Dendritic cell treated with granulocyte-macrophage colony-stimulating factor and Interleukin-4, amounts not matched to agents 40 ng/mL and 50 ng/mL, for 4 days (primary cell): ENCODE data around the gene PAPSS1.
A peak's percentile ranks its signal among the peaks of the same experiment; 100 is the strongest.
"Not testable (repeated sequence)": the region's sequence is repeated elsewhere in the genome, so short reads cannot be mapped to it uniquely, and the experiment has no call there.

ENCODE experiments used
- H3K27ac Mint-ChIP-seq: one replicate; pipeline ENCODE4 v1.8.0; 2022; ENCODE audit warnings: mild to moderate bottlenecking, mixed read lengths
- H3K27me3 Mint-ChIP-seq: one replicate; pipeline ENCODE4 v1.8.0; 2022; ENCODE audit warnings: mild to moderate bottlenecking, mixed read lengths
- H3K36me3 Mint-ChIP-seq: one replicate; pipeline ENCODE4 v1.8.0; 2022; ENCODE audit warnings: low read depth, mixed read lengths
- H3K4me1 Mint-ChIP-seq: one replicate; pipeline ENCODE4 v1.8.0; 2022; ENCODE audit warnings: low read depth, mixed read lengths
- H3K4me3 Mint-ChIP-seq: one replicate; pipeline ENCODE4 v1.8.0; 2022; ENCODE audit warnings: mild to moderate bottlenecking, moderate library complexity, mixed read lengths
- H3K9me3 Mint-ChIP-seq: one replicate; pipeline ENCODE4 v1.8.0; 2022; ENCODE audit warnings: mixed read lengths
- intact Hi-C: fragments of 100-400 bp; cut with micrococcal nuclease; formaldehyde crosslinking; loops from one replicate; pipeline ENCODE4 v1.15.0; 2022

Gene PAPSS1

GRCh38 chr4:107714256-107714655 lies 5.8 kb downstream of the PAPSS1 start:
- peaks cover 47% of the 10 kb centered on the region for H3K4me1 Mint-ChIP-seq
- no peaks in the 10 kb centered on the region for H3K27me3 Mint-ChIP-seq
- H3K36me3 Mint-ChIP-seq, result peaks cover 20% of the 10 kb centered on the region
- intact Hi-C loops, result no loop called here
- H3K9me3 Mint-ChIP-seq, result no peaks in the 10 kb centered on the region
- no peak overlapping the region for H3K4me3 Mint-ChIP-seq
- no peak overlapping the region for H3K27ac Mint-ChIP-seq

GRCh38 chr4:107712236-107712635 lies 7.8 kb downstream of the PAPSS1 start:
- H3K9me3 Mint-ChIP-seq, result peaks cover 4% of the 10 kb centered on the region
- H3K27me3 Mint-ChIP-seq, result no peaks in the 10 kb centered on the region
- H3K27ac Mint-ChIP-seq, result no peak overlapping the region
- H3K36me3 Mint-ChIP-seq, result peaks cover 15% of the 10 kb centered on the region
- no peak overlapping the region for H3K4me3 Mint-ChIP-seq
- H3K4me1 Mint-ChIP-seq, result peaks cover 39% of the 10 kb centered on the region
- intact Hi-C loops, result no loop called here

GRCh38 chr4:107711831-107712230 lies 8.2 kb downstream of the PAPSS1 start:
- Mint-ChIP-seq H3K27ac (no peak overlapping the region), H3K27me3 (no peaks in the 10 kb centered on the region), H3K4me3 (no peak overlapping the region), H3K9me3 (peaks cover 8% of the 10 kb centered on the region), H3K4me1 (peaks cover 39% of the 10 kb centered on the region), H3K36me3 (peaks cover 19% of the 10 kb centered on the region)
- intact Hi-C loops, result no loop called here

GRCh38 chr4:107710493-107711459 lies 9.3 kb downstream of the PAPSS1 start:
- H3K4me3 Mint-ChIP-seq, result no peak overlapping the region
- peaks cover 30% of the 10 kb centered on the region for H3K36me3 Mint-ChIP-seq
- peak overlapping the region; percentile 82 for H3K27ac Mint-ChIP-seq
- intact Hi-C loops, result no loop called here
- H3K9me3 Mint-ChIP-seq, result peaks cover 19% of the 10 kb centered on the region
- H3K4me1 Mint-ChIP-seq, result peaks cover 33% of the 10 kb centered on the region
- no peaks in the 10 kb centered on the region for H3K27me3 Mint-ChIP-seq

GRCh38 chr4:107709916-107710315 lies 10.1 kb downstream of the PAPSS1 start:
- Mint-ChIP-seq H3K27me3 (no peaks in the 10 kb centered on the region), H3K27ac (peak overlapping the region; percentile 82), H3K9me3 (peaks cover 27% of the 10 kb centered on the region), H3K36me3 (peaks cover 38% of the 10 kb centered on the region), H3K4me3 (no peak overlapping the region), H3K4me1 (peaks cover 33% of the 10 kb centered on the region)
- intact Hi-C loops, result no loop called here

- peaks cover 36% of the 10 kb centered on the region for H3K36me3 Mint-ChIP-seq
- intact Hi-C loops, result no loop called here
- H3K4me3 Mint-ChIP-seq, result no peak overlapping the region
- peaks cover 38% of the 10 kb centered on the region for H3K9me3 Mint-ChIP-seq
- no peaks in the 10 kb centered on the region for H3K27me3 Mint-ChIP-seq
- peaks cover 27% of the 10 kb centered on the region for H3K4me1 Mint-ChIP-seq
- H3K27ac Mint-ChIP-seq, result no peak overlapping the region
Observed at GRCh38 chr4:107708225-107708624, 11.8 kb downstream of the PAPSS1 start.

GRCh38 chr4:107705742-107706556 lies 14.1 kb downstream of the PAPSS1 start:
- Mint-ChIP-seq H3K4me3 (no peak overlapping the region), H3K27ac (no peak overlapping the region), H3K36me3 (peaks cover 38% of the 10 kb centered on the region), H3K27me3 (no peaks in the 10 kb centered on the region), H3K4me1 (peaks cover 27% of the 10 kb centered on the region), H3K9me3 (peaks cover 39% of the 10 kb centered on the region)
- intact Hi-C loops, result no loop called here

- peaks cover 28% of the 10 kb centered on the region for H3K9me3 Mint-ChIP-seq
- H3K27ac Mint-ChIP-seq, result no peak overlapping the region
- peaks cover 20% of the 10 kb centered on the region for H3K4me1 Mint-ChIP-seq
- no peaks in the 10 kb centered on the region for H3K27me3 Mint-ChIP-seq
- H3K4me3 Mint-ChIP-seq, result no peak overlapping the region
- H3K36me3 Mint-ChIP-seq, result peaks cover 41% of the 10 kb centered on the region
- intact Hi-C loops, result no loop called here
Observed at GRCh38 chr4:107701565-107701964, 18.5 kb downstream of the PAPSS1 start.

GRCh38 chr4:107699466-107700206 lies 20.4 kb downstream of the PAPSS1 start:
- peaks cover 9% of the 10 kb centered on the region for H3K9me3 Mint-ChIP-seq
- no peak overlapping the region for H3K4me3 Mint-ChIP-seq
- H3K36me3 Mint-ChIP-seq, result peaks cover 41% of the 10 kb centered on the region
- peaks cover 31% of the 10 kb centered on the region for H3K4me1 Mint-ChIP-seq
- no peaks in the 10 kb centered on the region for H3K27me3 Mint-ChIP-seq
- intact Hi-C loops, result no loop called here
- peak overlapping the region; percentile 23 for H3K27ac Mint-ChIP-seq

GRCh38 chr4:107696187-107696586 lies 23.8 kb downstream of the PAPSS1 start:
- Mint-ChIP-seq H3K4me1 (peaks cover 46% of the 10 kb centered on the region), H3K36me3 (peaks cover 38% of the 10 kb centered on the region)
- H3K9me3 Mint-ChIP-seq, H3K4me3 Mint-ChIP-seq, intact Hi-C loops, H3K27me3 Mint-ChIP-seq, H3K27ac Mint-ChIP-seq: not testable (repeated sequence)

GRCh38 chr4:107693132-107693531 lies 26.9 kb downstream of the PAPSS1 start:
- H3K4me1 Mint-ChIP-seq, result peaks cover 31% of the 10 kb centered on the region
- no peaks in the 10 kb centered on the region for H3K27me3 Mint-ChIP-seq
- no peak overlapping the region for H3K4me3 Mint-ChIP-seq
- peaks cover 25% of the 10 kb centered on the region for H3K36me3 Mint-ChIP-seq
- intact Hi-C loops, result no loop called here
- no peaks in the 10 kb centered on the region for H3K9me3 Mint-ChIP-seq
- peak overlapping the region; percentile 57 for H3K27ac Mint-ChIP-seq

GRCh38 chr4:107692202-107692601 lies 27.8 kb downstream of the PAPSS1 start:
- Mint-ChIP-seq H3K9me3 (no peaks in the 10 kb centered on the region), H3K4me3 (no peak overlapping the region), H3K36me3 (peaks cover 24% of the 10 kb centered on the region), H3K27ac (no peak overlapping the region), H3K27me3 (no peaks in the 10 kb centered on the region), H3K4me1 (peaks cover 26% of the 10 kb centered on the region)
- intact Hi-C loops, result no loop called here

GRCh38 chr4:107691378-107691777 lies 28.7 kb downstream of the PAPSS1 start:
- H3K36me3 Mint-ChIP-seq, result peaks cover 16% of the 10 kb centered on the region
- H3K4me1 Mint-ChIP-seq, result peaks cover 26% of the 10 kb centered on the region
- H3K4me3 Mint-ChIP-seq, result no peak overlapping the region
- no peaks in the 10 kb centered on the region for H3K27me3 Mint-ChIP-seq
- intact Hi-C loops, result no loop called here
- H3K9me3 Mint-ChIP-seq, result no peaks in the 10 kb centered on the region
- H3K27ac Mint-ChIP-seq, result no peak overlapping the region
